MM.1S (cell line): ENCODE data around the gene GRPR.

Source experiments
- CTCF ChIP-seq: fragments of 300-600 bp; sonication (generic); IDR thresholded peaks from 2 replicates; pipeline ENCODE4 v1.5.1; 2016; ENCODE audit warnings: antibody characterized with exemption, low read length, mixed read lengths
- EZH2 ChIP-seq: fragments of 300-600 bp; sonication (generic); optimal IDR thresholded peaks from 2 replicates; pipeline ENCODE3; 2017; ENCODE audit warnings: low read depth, mild to moderate bottlenecking, antibody characterized with exemption, low read length, mixed read lengths
- EZH2phosphoT487 ChIP-seq: fragments of 300-600 bp; sonication (generic); IDR thresholded peaks from 2 replicates; pipeline ENCODE4 v1.6.1; 2018; ENCODE audit warnings: antibody characterized with exemption, low read length

DNA sequence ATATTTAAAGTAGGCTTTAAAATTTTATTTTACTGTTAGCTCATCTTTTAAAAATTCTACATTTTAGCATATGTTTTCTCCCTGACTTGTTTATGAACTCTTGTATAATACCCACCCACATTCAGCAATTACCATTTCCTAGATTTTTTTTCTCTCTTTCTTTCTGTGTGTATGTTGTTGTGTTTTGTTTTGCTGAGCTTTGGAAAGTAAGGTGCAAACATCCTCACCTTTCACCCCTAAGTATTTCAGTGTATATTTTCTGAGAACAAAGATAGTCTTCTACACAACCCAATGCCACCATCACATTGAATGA is 18.8 kb downstream of the GRPR start:
- no peak for TF ChIP-seq EZH2
- TF ChIP-seq CTCF: no peak
- no peak for TF ChIP-seq EZH2phosphoT487
